Ramos (cell line): Measurements from ENCODE around the gene SBSN.

ENCODE experiments used
- in situ Hi-C: fragments of 300-500 bp; cut with MboI; formaldehyde crosslinking; loops from one replicate; pipeline ENCODE4 v1.14.3; 2022; ENCODE audit warnings: low sequenced_read_pairs; ENCODE audit not compliant: unreplicated experiment

Gene SBSN

GRCh38 chr19:35555301-35556005 is 27.3 kb upstream of the SBSN start:
- in situ Hi-C loops, result no loop called here

GRCh38 chr19:35554076-35554475 is 26.0 kb upstream of the SBSN start:
- in situ Hi-C loops, result no loop called here

GRCh38 chr19:35553385-35554000 is 25.4 kb upstream of the SBSN start:
- in situ Hi-C loops, result no loop called here

GRCh38 chr19:35552534-35553384 is 24.6 kb upstream of the SBSN start:
- in situ Hi-C loops, result no loop called here

GRCh38 chr19:35551091-35551810 is 23.1 kb upstream of the SBSN start:
- in situ Hi-C loops, result no loop called here

GRCh38 chr19:35549879-35550523 is 21.9 kb upstream of the SBSN start:
- in situ Hi-C loops, result no loop called here

GRCh38 chr19:35549174-35549788 is 21.2 kb upstream of the SBSN start:
- in situ Hi-C loops, result no loop called here

- in situ Hi-C loops, result no loop called here
These were observed 18.4 kb upstream of the SBSN start for GRCh38 chr19:35546532-35546931.

- in situ Hi-C loops, result no loop called here
These were observed 17.8 kb upstream of the SBSN start for GRCh38 chr19:35545855-35546381.

- in situ Hi-C loops, result no loop called here
These were observed 17.1 kb upstream of the SBSN start, which contains the start of gene TMEM147 for GRCh38 chr19:35545001-35545854. TMEM147 (plus strand) TSS chr19:35545626; CDS start chr19:35545740, 114 bp downstream.

GRCh38 chr19:35544110-35544802 is 16.1 kb upstream of the SBSN start:
- in situ Hi-C loops, result no loop called here

GRCh38 chr19:35543280-35544109 is 15.4 kb upstream of the SBSN start:
- in situ Hi-C loops, result no loop called here

GRCh38 chr19:35542209-35542608 is 14.1 kb upstream of the SBSN start:
- in situ Hi-C loops, result no loop called here

GRCh38 chr19:35540356-35540927 is 12.3 kb upstream of the SBSN start:
- in situ Hi-C loops, result no loop called here

- in situ Hi-C loops, result no loop called here
These were observed 11.7 kb upstream of the SBSN start for GRCh38 chr19:35539850-35540249.

- in situ Hi-C loops, result no loop called here
These were observed 11.2 kb upstream of the SBSN start for GRCh38 chr19:35539314-35539713.
